ENCODE results near the gene ZP4.

ZP4 gene

GRCh38 chr1:237867380-237867888, 23.3 kb downstream of the ZP4 start:
- Histone ChIP-seq H3K27me3 (replicated peaks; ENCODE audit: control insufficient read depth, insufficient read depth, low read length) (no peaks in the 10 kb centered on the region), H3K36me3 (ENCODE audit: control insufficient read depth, insufficient read depth, low read length) (no peaks in the 10 kb centered on the region), H3K4me3 (replicated peaks; ENCODE audit: low read depth, low read length) (no peak overlapping the region)
- DNase-seq (ENCODE audit: extremely low read depth, insufficient read length), result no peak
- no peak for TF ChIP-seq CTCF (IDR thresholded peaks at IDR 0.05; ENCODE audit: insufficient read depth, low read length, poor library complexity, severe bottlenecking)

- Histone ChIP-seq H3K4me3 (replicated peaks; ENCODE audit: low read depth, low read length) (no peak overlapping the region), H3K27me3 (replicated peaks; ENCODE audit: control insufficient read depth, insufficient read depth, low read length) (no peaks in the 10 kb centered on the region), H3K36me3 (ENCODE audit: control insufficient read depth, insufficient read depth, low read length) (no peaks in the 10 kb centered on the region)
- peak; percentile 78 for TF ChIP-seq CTCF (IDR thresholded peaks at IDR 0.05; ENCODE audit: insufficient read depth, low read length, poor library complexity, severe bottlenecking)
- DNase-seq (ENCODE audit: extremely low read depth, insufficient read length), result peak; percentile 13
Observed at GRCh38 chr1:237864338-237865244, 26.1 kb downstream of the ZP4 start.

- TF ChIP-seq CTCF (IDR thresholded peaks at IDR 0.05; ENCODE audit: insufficient read depth, low read length, poor library complexity, severe bottlenecking), result no peak
- Histone ChIP-seq H3K4me3 (replicated peaks; ENCODE audit: low read depth, low read length) (no peak overlapping the region), H3K36me3 (ENCODE audit: control insufficient read depth, insufficient read depth, low read length) (no peaks in the 10 kb centered on the region), H3K27me3 (replicated peaks; ENCODE audit: control insufficient read depth, insufficient read depth, low read length) (no peaks in the 10 kb centered on the region)
- DNase-seq (ENCODE audit: extremely low read depth, insufficient read length), result no peak
Observed at GRCh38 chr1:237863234-237863633, 27.5 kb downstream of the ZP4 start.

- no peak for TF ChIP-seq CTCF (IDR thresholded peaks at IDR 0.05; ENCODE audit: insufficient read depth, low read length, poor library complexity, severe bottlenecking)
- no peak for DNase-seq (ENCODE audit: extremely low read depth, insufficient read length)
Observed at GRCh38 chr1:237861944-237862343, 28.8 kb downstream of the ZP4 start.

GRCh38 chr1:237858992-237859391, 31.7 kb downstream of the ZP4 start:
- no peak for DNase-seq (ENCODE audit: extremely low read depth, insufficient read length)
- no peak for TF ChIP-seq CTCF (IDR thresholded peaks at IDR 0.05; ENCODE audit: insufficient read depth, low read length, poor library complexity, severe bottlenecking)
- H3K27me3 ChIP-seq (replicated peaks; ENCODE audit: control insufficient read depth, insufficient read depth, low read length), result no peaks in the 10 kb centered on the region
- no peaks in the 10 kb centered on the region for H3K36me3 ChIP-seq (ENCODE audit: control insufficient read depth, insufficient read depth, low read length)
- no peak overlapping the region for H3K4me3 ChIP-seq (replicated peaks; ENCODE audit: low read depth, low read length)

More at GRCh38 chr1:237861944-237862343, 28.8 kb downstream of the ZP4 start:
- no peaks in the 10 kb centered on the region for H3K36me3 ChIP-seq (ENCODE audit: control insufficient read depth, insufficient read depth, low read length)
- no peaks in the 10 kb centered on the region for H3K27me3 ChIP-seq (replicated peaks; ENCODE audit: control insufficient read depth, insufficient read depth, low read length)
- H3K4me3 ChIP-seq (replicated peaks; ENCODE audit: low read depth, low read length), result no peak overlapping the region

Measured in GM06990 (cell line).